Measurements from ENCODE around the gene EDN1. TPM values are rescaled to one million over a fixed set of nuclear protein-coding genes. Genes with fewer than 3 reads are reported as not detected.
"Not testable (repeated sequence)": the region's sequence is repeated elsewhere in the genome, so short reads cannot be mapped to it uniquely, and the experiment has no call there.

The EDN1 gene
- total RNA-seq, 2 donors from 2014 or later: 15.6 to 20.4 TPM

- H3K36me3 ChIP-seq: no peaks in the 10 kb centered on the region
- intact Hi-C loops (cut with DNase I): no loop called here
- H3K4me3 ChIP-seq: no peak overlapping the region
- peak; percentile 55 for TF ChIP-seq POLR2AphosphoS5 (IDR thresholded peaks at IDR 0.05)
- TF ChIP-seq, protein P1, sequence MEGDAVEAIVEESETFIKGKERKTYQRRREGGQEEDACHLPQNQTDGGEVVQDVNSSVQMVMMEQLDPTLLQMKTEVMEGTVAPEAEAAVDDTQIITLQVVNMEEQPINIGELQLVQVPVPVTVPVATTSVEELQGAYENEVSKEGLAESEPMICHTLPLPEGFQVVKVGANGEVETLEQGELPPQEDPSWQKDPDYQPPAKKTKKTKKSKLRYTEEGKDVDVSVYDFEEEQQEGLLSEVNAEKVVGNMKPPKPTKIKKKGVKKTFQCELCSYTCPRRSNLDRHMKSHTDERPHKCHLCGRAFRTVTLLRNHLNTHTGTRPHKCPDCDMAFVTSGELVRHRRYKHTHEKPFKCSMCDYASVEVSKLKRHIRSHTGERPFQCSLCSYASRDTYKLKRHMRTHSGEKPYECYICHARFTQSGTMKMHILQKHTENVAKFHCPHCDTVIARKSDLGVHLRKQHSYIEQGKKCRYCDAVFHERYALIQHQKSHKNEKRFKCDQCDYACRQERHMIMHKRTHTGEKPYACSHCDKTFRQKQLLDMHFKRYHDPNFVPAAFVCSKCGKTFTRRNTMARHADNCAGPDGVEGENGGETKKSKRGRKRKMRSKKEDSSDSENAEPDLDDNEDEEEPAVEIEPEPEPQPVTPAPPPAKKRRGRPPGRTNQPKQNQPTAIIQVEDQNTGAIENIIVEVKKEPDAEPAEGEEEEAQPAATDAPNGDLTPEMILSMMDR (IDR thresholded peaks at IDR 0.05): no peak
- no peaks in the 10 kb centered on the region for H3K27me3 ChIP-seq (replicated peaks; ENCODE audit: insufficient read depth)
- peak; percentile 53 for DNase-seq (ENCODE audit: low spot score)
- no peak overlapping the region for H3K27ac ChIP-seq
- WGBS: 36% methylated on average over 8 of the region's 8 CpGs
- H3K4me1 ChIP-seq (replicated peaks): no peaks in the 10 kb centered on the region
- no peaks in the 10 kb centered on the region for H3K9me3 ChIP-seq
These were observed 23.9 kb downstream of the EDN1 start for GRCh38 chr6:12313992-12314589.

- DNase-seq (ENCODE audit: low spot score): no peak
- 65% methylated on average over 5 of the region's 5 CpGs for WGBS
- intact Hi-C loops (cut with DNase I): no loop called here
These were observed 24.6 kb downstream of the EDN1 start for GRCh38 chr6:12314751-12315150.

DNA sequence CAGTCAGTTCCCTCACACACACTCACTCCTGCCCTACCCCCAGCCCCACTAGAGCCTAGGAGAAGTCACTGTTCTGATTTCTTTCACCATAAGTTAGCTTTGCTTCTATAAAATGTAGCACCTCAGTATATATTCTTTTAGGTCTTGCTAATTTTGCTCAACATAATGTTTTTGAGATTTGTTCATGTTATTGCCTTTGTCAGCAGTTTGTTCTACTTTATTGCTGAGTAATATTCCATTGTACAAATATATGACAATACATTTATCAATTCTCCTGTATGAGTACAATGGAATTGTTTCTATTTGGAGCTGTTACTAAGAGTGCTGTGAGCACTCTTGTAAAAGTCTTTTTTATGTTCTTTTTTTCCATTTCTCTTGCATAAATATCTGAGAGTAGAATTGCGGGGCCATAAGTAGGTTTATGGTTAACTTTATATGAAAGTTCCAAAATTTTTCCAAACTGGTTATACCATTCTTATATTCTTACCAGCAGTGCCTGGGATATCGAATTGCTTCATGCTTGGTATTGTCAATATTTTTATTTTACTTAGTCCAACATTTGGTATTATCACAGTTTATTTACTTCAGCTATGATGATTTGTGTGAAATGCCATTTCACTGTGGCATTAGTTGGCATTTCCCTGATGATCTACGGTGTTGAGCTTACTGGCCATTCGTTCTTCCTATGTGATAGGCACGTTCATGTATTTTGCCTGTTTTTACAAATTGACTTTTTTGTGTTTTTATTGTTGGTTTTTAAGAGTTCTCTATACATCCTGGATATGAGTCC, 25.3 kb downstream of the EDN1 start:
- 77% methylated on average over 5 of the region's 5 CpGs for WGBS
- Histone ChIP-seq H3K9me3 (no peaks in the 10 kb centered on the region), H3K36me3 (no peaks in the 10 kb centered on the region), H3K4me3 (no peak overlapping the region), H3K27me3 (replicated peaks; ENCODE audit: insufficient read depth) (no peaks in the 10 kb centered on the region), H3K27ac (no peak overlapping the region), H3K4me1 (replicated peaks) (no peaks in the 10 kb centered on the region)
- TF ChIP-seq POLR2A (IDR thresholded peaks at IDR 0.05) (no peak), POLR2AphosphoS5 (IDR thresholded peaks at IDR 0.05) (no peak)
- TF ChIP-seq, protein P1 (IDR thresholded peaks at IDR 0.05): no peak
- intact Hi-C loops (cut with DNase I): no loop called here
- no peak for DNase-seq (ENCODE audit: low spot score)

More at GRCh38 chr6:12314751-12315150, 24.6 kb downstream of the EDN1 start:
- H3K27ac ChIP-seq: no peak overlapping the region
- no peak overlapping the region for H3K4me3 ChIP-seq
- no peaks in the 10 kb centered on the region for H3K4me1 ChIP-seq (replicated peaks)
- TF ChIP-seq, protein P1 (IDR thresholded peaks at IDR 0.05): no peak
- no peak for TF ChIP-seq POLR2AphosphoS5 (IDR thresholded peaks at IDR 0.05)
- TF ChIP-seq POLR2A (IDR thresholded peaks at IDR 0.05): no peak
- no peaks in the 10 kb centered on the region for H3K9me3 ChIP-seq
- H3K36me3 ChIP-seq: no peaks in the 10 kb centered on the region
- no peaks in the 10 kb centered on the region for H3K27me3 ChIP-seq (replicated peaks; ENCODE audit: insufficient read depth)

- WGBS: 84% methylated on average over 2 of the region's 2 CpGs
- intact Hi-C loops (cut with DNase I): no loop called here
- Histone ChIP-seq H3K36me3 (no peaks in the 10 kb centered on the region), H3K27ac (no peak overlapping the region), H3K4me1 (replicated peaks) (no peaks in the 10 kb centered on the region), H3K9me3 (no peaks in the 10 kb centered on the region), H3K27me3 (replicated peaks; ENCODE audit: insufficient read depth) (no peaks in the 10 kb centered on the region), H3K4me3 (no peak overlapping the region)
- DNase-seq (ENCODE audit: low spot score): no peak
- no peak for TF ChIP-seq POLR2AphosphoS5 (IDR thresholded peaks at IDR 0.05)
- TF ChIP-seq POLR2A (IDR thresholded peaks at IDR 0.05): no peak
- TF ChIP-seq, protein P1 (IDR thresholded peaks at IDR 0.05): no peak
These were observed 28.6 kb downstream of the EDN1 start for GRCh38 chr6:12318749-12319148.

DNA sequence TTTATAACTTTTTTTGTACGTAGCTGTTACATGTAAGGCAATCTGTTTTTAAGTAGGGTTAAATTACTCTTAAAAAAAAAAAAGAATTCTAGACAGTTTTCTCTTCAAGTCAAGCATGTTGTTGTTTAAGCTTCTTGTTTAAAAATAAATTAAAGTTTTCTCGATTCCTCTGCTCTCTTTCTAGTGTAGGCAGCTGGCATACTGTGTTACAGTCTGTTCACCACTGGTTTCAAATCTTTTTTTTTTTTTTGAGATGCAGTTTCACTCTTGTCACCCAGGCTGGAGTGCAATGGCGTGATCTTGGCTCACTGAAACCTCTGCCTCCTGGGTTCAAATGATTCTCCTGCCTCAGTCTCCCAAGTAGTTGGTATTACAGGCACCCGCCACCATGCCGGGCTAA, 29.9 kb downstream of the EDN1 start:
- DNase-seq (ENCODE audit: low spot score); H3K36me3 ChIP-seq; H3K27me3 ChIP-seq (replicated peaks; ENCODE audit: insufficient read depth); H3K9me3 ChIP-seq; H3K4me3 ChIP-seq; H3K4me1 ChIP-seq (replicated peaks); H3K27ac ChIP-seq; intact Hi-C loops (cut with DNase I): not testable (repeated sequence)
- 83% methylated on average over 5 of the region's 5 CpGs for WGBS
